ENCODE results near the gene PPIF.
A peak's percentile ranks its signal among the peaks of the same experiment; 100 is the strongest.

Gene PPIF

GRCh38 chr10:79386637-79387465 is 39.6 kb downstream of the PPIF start:
- no peak for DNase-seq (ENCODE audit: low spot score)

- no peak for DNase-seq (ENCODE audit: low spot score)
Measured at GRCh38 chr10:79387466-79387973, 40.3 kb downstream of the PPIF start.

GRCh38 chr10:79387974-79388850 is 40.9 kb downstream of the PPIF start:
- no peak for DNase-seq (ENCODE audit: low spot score)

- DNase-seq (ENCODE audit: low spot score), result no peak
Measured at GRCh38 chr10:79390057-79390456, 42.8 kb downstream of the PPIF start.

- no peak for DNase-seq (ENCODE audit: low spot score)
Measured at GRCh38 chr10:79390551-79391229, 43.4 kb downstream of the PPIF start.

- DNase-seq (ENCODE audit: low spot score), result no peak
Measured at GRCh38 chr10:79391231-79392019, 44.2 kb downstream of the PPIF start.

- DNase-seq (ENCODE audit: low spot score), result no peak
Measured at GRCh38 chr10:79392020-79392398, 44.7 kb downstream of the PPIF start.

- no peak for DNase-seq (ENCODE audit: low spot score)
Measured at GRCh38 chr10:79392506-79393176, 45.4 kb downstream of the PPIF start.

GRCh38 chr10:79393221-79393923 is 46.1 kb downstream of the PPIF start:
- no peak for DNase-seq (ENCODE audit: low spot score)

- DNase-seq (ENCODE audit: low spot score), result no peak
Measured at GRCh38 chr10:79393924-79394610, 46.8 kb downstream of the PPIF start.

- no peak for DNase-seq (ENCODE audit: low spot score)
Measured at GRCh38 chr10:79394664-79395063, 47.4 kb downstream of the PPIF start.

GRCh38 chr10:79396520-79396919 is 49.3 kb downstream of the PPIF start:
- DNase-seq (ENCODE audit: low spot score), result no peak

- no peak for DNase-seq (ENCODE audit: low spot score)
Measured at GRCh38 chr10:79397051-79397450, 49.8 kb downstream of the PPIF start.

GRCh38 chr10:79397575-79398303 is 50.5 kb downstream of the PPIF start:
- DNase-seq (ENCODE audit: low spot score), result peak; percentile 88

- no peak for DNase-seq (ENCODE audit: low spot score)
Measured at GRCh38 chr10:79398642-79399041, 51.4 kb downstream of the PPIF start.

- DNase-seq (ENCODE audit: low spot score), result peak; percentile 95
Measured at GRCh38 chr10:79399223-79399831, 52.1 kb downstream of the PPIF start.

GRCh38 chr10:79400146-79401004 is 53.1 kb downstream of the PPIF start:
- no peak for DNase-seq (ENCODE audit: low spot score)
